WTC11 (cell line): ENCODE data around the gene RGS19.

Experiments
- ATF3 ChIP-seq: sonication (generic); formaldehyde crosslinking; conservative IDR thresholded peaks from 2 replicates; pipeline ENCODE4 v1.8.1; 2022; ENCODE audit warnings: mild to moderate bottlenecking, missing genetic modification reagents
- CREB1 ChIP-seq: sonication (generic); formaldehyde crosslinking; IDR thresholded peaks from 2 replicates; pipeline ENCODE4 v1.8.0; 2023; ENCODE audit warnings: mild to moderate bottlenecking, missing genetic modification reagents
- CTCF ChIP-seq: fragments of 200-600 bp; IDR thresholded peaks from 2 replicates; pipeline ENCODE4 v1.8.0; 2022; ENCODE audit warnings: antibody characterized with exemption
- ESRRA ChIP-seq: sonication (generic); formaldehyde crosslinking; IDR thresholded peaks from 2 replicates; pipeline ENCODE4 v1.8.1; 2022; ENCODE audit warnings: mild to moderate bottlenecking, missing genetic modification reagents, borderline replicate concordance
- NFYB ChIP-seq: sonication (generic); formaldehyde crosslinking; conservative IDR thresholded peaks from 2 replicates; pipeline ENCODE4 v1.8.0; 2022; ENCODE audit warnings: low read depth, missing genetic modification reagents
- TF ChIP-seq, protein P1 (sequence below): sonication (generic); formaldehyde crosslinking; conservative IDR thresholded peaks from 2 replicates; pipeline ENCODE4 v1.8.1; 2023; ENCODE audit warnings: mild to moderate bottlenecking, low read depth, missing genetic modification reagents, moderate library complexity
- TF ChIP-seq, protein P2 (sequence below): sonication (generic); formaldehyde crosslinking; IDR thresholded peaks from 2 replicates; pipeline ENCODE4 v1.8.1; 2023; ENCODE audit warnings: mild to moderate bottlenecking, missing genetic modification reagents, moderate library complexity
- TF ChIP-seq, protein P3 (sequence below): sonication (generic); formaldehyde crosslinking; IDR thresholded peaks from 2 replicates; pipeline ENCODE4 v1.8.0; 2023; ENCODE audit warnings: missing genetic modification reagents, mild to moderate bottlenecking, borderline replicate concordance
- TF ChIP-seq, protein P4 (sequence below): sonication (generic); formaldehyde crosslinking; IDR thresholded peaks from 2 replicates; pipeline ENCODE4 v1.8.1; 2022; ENCODE audit warnings: low read depth, missing genetic modification reagents, borderline replicate concordance
- TF ChIP-seq, protein P5 (sequence below): sonication (generic); formaldehyde crosslinking; IDR thresholded peaks from 2 replicates; pipeline ENCODE4 v1.8.1; 2022; ENCODE audit warnings: mild to moderate bottlenecking, moderate library complexity, missing genetic modification reagents

DNA sequence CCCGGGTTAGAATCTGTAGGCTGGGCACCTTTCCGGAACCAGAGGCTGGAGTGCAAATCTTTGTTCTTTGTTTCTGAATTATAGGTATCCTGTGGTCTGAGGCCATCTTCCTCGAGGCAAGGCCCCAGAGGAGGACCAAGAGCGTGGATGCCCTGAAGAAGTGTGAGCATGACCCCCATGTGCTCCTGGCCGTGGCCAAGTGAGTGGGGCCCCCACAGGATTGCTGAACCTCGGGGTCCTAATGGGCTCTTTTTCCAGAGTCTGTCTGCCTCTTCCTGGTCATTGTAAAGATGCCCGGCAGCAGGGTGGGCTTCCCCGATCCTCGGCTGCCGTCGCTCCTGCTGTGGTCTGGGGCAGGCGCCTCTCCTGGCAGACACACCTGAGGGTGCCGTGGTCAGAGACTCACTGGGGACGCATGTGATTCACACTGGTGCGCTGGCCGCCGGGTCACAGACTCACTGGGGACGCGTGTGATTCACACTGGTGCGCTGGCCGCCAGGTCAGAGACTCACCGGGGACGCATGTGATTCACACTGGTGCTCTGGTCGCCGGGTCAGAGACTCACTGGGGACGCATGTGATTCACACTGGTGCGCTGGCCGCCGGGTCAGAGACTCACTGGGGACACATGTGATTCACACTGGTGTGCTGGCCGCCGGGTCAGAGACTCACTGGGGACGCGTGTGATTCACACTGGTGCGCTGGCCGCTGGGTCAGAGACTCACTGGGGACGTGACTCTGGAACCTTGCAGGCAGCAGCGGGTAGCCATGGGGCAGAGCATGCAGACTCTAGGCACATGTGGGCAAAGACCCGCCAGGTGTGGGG is 49.8 kb downstream of the RGS19 start:
- TF ChIP-seq, protein P1, sequence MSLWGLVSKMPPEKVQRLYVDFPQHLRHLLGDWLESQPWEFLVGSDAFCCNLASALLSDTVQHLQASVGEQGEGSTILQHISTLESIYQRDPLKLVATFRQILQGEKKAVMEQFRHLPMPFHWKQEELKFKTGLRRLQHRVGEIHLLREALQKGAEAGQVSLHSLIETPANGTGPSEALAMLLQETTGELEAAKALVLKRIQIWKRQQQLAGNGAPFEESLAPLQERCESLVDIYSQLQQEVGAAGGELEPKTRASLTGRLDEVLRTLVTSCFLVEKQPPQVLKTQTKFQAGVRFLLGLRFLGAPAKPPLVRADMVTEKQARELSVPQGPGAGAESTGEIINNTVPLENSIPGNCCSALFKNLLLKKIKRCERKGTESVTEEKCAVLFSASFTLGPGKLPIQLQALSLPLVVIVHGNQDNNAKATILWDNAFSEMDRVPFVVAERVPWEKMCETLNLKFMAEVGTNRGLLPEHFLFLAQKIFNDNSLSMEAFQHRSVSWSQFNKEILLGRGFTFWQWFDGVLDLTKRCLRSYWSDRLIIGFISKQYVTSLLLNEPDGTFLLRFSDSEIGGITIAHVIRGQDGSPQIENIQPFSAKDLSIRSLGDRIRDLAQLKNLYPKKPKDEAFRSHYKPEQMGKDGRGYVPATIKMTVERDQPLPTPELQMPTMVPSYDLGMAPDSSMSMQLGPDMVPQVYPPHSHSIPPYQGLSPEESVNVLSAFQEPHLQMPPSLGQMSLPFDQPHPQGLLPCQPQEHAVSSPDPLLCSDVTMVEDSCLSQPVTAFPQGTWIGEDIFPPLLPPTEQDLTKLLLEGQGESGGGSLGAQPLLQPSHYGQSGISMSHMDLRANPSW (CRISPR knock-in tag): no peak
- TF ChIP-seq, protein P2, sequence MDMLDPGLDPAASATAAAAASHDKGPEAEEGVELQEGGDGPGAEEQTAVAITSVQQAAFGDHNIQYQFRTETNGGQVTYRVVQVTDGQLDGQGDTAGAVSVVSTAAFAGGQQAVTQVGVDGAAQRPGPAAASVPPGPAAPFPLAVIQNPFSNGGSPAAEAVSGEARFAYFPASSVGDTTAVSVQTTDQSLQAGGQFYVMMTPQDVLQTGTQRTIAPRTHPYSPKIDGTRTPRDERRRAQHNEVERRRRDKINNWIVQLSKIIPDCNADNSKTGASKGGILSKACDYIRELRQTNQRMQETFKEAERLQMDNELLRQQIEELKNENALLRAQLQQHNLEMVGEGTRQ (CRISPR knock-in tag): no peak
- TF ChIP-seq CTCF: no peak
- TF ChIP-seq, protein P3, sequence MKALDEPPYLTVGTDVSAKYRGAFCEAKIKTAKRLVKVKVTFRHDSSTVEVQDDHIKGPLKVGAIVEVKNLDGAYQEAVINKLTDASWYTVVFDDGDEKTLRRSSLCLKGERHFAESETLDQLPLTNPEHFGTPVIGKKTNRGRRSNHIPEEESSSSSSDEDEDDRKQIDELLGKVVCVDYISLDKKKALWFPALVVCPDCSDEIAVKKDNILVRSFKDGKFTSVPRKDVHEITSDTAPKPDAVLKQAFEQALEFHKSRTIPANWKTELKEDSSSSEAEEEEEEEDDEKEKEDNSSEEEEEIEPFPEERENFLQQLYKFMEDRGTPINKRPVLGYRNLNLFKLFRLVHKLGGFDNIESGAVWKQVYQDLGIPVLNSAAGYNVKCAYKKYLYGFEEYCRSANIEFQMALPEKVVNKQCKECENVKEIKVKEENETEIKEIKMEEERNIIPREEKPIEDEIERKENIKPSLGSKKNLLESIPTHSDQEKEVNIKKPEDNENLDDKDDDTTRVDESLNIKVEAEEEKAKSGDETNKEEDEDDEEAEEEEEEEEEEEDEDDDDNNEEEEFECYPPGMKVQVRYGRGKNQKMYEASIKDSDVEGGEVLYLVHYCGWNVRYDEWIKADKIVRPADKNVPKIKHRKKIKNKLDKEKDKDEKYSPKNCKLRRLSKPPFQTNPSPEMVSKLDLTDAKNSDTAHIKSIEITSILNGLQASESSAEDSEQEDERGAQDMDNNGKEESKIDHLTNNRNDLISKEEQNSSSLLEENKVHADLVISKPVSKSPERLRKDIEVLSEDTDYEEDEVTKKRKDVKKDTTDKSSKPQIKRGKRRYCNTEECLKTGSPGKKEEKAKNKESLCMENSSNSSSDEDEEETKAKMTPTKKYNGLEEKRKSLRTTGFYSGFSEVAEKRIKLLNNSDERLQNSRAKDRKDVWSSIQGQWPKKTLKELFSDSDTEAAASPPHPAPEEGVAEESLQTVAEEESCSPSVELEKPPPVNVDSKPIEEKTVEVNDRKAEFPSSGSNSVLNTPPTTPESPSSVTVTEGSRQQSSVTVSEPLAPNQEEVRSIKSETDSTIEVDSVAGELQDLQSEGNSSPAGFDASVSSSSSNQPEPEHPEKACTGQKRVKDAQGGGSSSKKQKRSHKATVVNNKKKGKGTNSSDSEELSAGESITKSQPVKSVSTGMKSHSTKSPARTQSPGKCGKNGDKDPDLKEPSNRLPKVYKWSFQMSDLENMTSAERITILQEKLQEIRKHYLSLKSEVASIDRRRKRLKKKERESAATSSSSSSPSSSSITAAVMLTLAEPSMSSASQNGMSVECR (CRISPR knock-in tag): no peak
- no peak for TF ChIP-seq ESRRA (CRISPR knock-in tag)
- TF ChIP-seq, protein P4, sequence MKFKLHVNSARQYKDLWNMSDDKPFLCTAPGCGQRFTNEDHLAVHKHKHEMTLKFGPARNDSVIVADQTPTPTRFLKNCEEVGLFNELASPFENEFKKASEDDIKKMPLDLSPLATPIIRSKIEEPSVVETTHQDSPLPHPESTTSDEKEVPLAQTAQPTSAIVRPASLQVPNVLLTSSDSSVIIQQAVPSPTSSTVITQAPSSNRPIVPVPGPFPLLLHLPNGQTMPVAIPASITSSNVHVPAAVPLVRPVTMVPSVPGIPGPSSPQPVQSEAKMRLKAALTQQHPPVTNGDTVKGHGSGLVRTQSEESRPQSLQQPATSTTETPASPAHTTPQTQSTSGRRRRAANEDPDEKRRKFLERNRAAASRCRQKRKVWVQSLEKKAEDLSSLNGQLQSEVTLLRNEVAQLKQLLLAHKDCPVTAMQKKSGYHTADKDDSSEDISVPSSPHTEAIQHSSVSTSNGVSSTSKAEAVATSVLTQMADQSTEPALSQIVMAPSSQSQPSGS (CRISPR knock-in tag): no peak
- no peak for TF ChIP-seq ATF3 (CRISPR knock-in tag)
- no peak for TF ChIP-seq NFYB (CRISPR knock-in tag)
- TF ChIP-seq CREB1 (CRISPR knock-in tag): no peak
- TF ChIP-seq, protein P5, sequence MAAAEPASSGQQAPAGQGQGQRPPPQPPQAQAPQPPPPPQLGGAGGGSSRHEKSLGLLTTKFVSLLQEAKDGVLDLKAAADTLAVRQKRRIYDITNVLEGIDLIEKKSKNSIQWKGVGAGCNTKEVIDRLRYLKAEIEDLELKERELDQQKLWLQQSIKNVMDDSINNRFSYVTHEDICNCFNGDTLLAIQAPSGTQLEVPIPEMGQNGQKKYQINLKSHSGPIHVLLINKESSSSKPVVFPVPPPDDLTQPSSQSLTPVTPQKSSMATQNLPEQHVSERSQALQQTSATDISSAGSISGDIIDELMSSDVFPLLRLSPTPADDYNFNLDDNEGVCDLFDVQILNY (CRISPR knock-in tag): no peak
